Mammary epithelial cell (primary cell): ENCODE measurements around the gene MCUB.

ENCODE experiments used
- CTCF ChIP-seq, 2 donors: IDR thresholded peaks in 1 of 2; conservative IDR thresholded peaks in 1 of 2; 2 replicates each; pipeline ENCODE4 v1.5.1; 2011 to 2012; ENCODE audit warnings: inconsistent platforms in 2 of 2, low read length in 2 of 2, mild to moderate bottlenecking in 2 of 2, control low read depth in 1 of 2, low read depth in 1 of 2; ENCODE audit not compliant: insufficient read depth in 1 of 2; ENCODE audit errors: extremely low read depth in 1 of 2
- EZH2 ChIP-seq: IDR thresholded peaks from 2 replicates; pipeline ENCODE4 v1.6.1; 2012; ENCODE audit warnings: low read length, inconsistent platforms, borderline replicate concordance

DNA sequence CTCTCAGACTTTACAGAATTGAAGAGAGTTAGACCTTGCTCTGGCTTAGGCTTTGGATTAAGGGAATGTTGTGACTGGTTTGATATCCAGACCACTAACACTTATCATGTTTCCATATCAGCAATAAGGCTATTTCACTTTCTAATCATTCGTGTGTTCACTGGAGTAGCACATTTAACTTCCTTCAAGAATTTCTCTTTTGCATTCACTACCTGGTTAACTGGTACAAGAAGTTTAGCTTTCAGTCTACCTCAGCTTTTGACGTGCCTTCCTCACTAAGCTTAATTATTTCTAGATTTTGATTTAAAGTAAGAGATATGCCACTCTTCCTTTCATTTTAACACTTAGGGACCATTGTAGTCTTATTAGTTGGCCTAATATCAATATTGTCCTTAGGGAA, 80.6 kb downstream of the MCUB start:
- TF ChIP-seq EZH2 (no peak), CTCF (conservative IDR thresholded peaks at IDR 0.05 in 1 of 2, IDR thresholded peaks at IDR 0.05 in 1 of 2; ENCODE audit: extremely low read depth in 1 of 2, insufficient read depth in 1 of 2, low read depth in 1 of 2, low read length in 2 of 2) (no peak)
